Measurements from ENCODE around the gene CETN1.

Gene CETN1

GRCh38 chr18:580154-580553 lies at the start of gene CETN1:
CETN1 (plus strand) TSS chr18:580380; CDS start chr18:580409, 29 bp downstream.
- DNase-seq = no peak

GRCh38 chr18:532018-532417 lies 48.2 kb upstream of the CETN1 start:
- DNase-seq = no peak

DNA sequence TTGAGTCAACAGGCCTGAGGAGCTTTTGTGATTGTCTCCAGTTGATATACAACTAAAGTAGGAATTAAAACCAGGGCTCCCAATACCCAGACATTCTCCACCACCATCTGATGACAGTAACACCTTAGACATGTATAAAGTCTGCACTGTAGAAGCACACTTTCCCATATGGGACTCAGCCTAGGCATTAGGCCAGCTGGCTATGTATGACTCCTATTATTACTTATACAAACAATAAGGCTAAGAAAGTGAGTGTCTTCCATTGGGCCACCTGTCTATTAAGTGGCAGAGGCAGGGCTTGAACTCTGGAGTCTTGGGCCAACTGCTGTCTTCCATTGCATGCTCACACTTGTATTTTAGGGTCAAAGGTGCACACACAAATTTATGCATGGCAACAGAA lies 47.5 kb upstream of the CETN1 start:
- DNase-seq = no peak

GRCh38 chr18:533995-534601 lies 46.1 kb upstream of the CETN1 start:
- no peak for DNase-seq

GRCh38 chr18:543447-544078 lies 36.6 kb upstream of the CETN1 start:
- DNase-seq = no peak

- DNase-seq = no peak
These were observed 30.2 kb upstream of the CETN1 start for GRCh38 chr18:549967-550366.

DNA sequence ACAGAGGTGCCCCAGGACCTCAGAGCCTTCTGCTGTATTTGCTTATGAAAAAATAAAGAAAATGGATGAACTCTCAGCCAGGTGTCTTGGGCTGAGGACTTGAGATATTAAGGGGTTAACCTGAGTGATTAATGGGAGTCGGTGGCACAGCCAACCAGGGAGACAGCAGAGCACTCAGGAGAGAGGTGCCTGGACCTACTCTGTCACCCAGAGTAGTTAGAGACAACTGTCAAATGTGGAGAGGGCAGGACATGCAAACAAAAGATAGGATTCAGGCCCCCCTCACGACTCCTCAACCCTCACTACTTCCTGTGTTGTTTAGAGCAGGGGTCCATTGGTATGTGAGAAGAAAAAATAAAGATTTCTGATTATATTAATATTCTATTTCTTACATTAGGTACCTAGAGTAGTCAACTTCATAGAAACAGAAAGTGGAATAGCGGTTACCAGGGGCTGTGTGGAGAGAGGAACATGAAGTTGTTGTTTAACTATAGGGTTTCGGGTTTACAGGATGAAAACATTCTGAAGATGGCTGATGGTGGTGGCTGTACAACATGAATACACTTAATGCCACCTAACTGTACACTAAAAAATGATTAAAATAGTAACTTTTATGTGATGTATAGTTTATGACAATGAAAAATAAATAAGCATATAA lies 28.6 kb upstream of the CETN1 start:
- no peak for DNase-seq

DNA sequence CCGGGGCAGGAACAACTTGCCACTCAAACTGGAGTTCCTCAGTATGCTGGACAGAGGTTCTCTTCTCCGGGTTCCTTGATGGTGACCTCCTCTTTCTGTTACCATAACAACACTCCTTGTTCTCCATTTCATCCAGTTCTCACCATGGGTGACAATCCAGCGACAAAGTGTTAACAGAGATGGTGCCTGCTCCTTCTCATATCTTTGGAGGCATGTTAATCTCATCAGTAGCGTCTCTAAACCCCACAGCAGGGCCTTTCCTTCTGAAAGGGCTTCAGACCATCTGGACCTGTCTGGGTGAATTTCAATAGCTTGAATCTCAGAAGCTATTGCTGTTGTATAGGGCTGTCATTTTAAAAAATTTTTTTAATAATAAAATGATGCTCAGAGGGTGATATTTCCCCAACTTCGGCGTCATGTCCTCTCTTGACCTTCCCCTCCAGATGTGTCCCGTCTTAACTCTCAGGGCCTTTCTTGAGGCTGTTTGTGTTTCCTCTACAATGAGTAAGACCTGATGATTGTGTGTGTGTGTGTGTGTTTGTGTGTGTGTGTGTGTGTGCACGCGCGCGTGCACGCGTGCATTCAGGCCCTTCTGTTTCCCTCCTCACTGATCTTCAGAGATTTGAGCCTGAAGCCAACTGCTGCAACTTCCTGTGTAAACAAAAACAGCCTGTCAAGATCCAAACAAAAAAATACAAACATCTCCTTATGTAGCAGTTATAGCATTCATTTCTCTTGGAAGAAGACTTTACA lies 24.3 kb upstream of the CETN1 start:
- DNase-seq = no peak

DNA sequence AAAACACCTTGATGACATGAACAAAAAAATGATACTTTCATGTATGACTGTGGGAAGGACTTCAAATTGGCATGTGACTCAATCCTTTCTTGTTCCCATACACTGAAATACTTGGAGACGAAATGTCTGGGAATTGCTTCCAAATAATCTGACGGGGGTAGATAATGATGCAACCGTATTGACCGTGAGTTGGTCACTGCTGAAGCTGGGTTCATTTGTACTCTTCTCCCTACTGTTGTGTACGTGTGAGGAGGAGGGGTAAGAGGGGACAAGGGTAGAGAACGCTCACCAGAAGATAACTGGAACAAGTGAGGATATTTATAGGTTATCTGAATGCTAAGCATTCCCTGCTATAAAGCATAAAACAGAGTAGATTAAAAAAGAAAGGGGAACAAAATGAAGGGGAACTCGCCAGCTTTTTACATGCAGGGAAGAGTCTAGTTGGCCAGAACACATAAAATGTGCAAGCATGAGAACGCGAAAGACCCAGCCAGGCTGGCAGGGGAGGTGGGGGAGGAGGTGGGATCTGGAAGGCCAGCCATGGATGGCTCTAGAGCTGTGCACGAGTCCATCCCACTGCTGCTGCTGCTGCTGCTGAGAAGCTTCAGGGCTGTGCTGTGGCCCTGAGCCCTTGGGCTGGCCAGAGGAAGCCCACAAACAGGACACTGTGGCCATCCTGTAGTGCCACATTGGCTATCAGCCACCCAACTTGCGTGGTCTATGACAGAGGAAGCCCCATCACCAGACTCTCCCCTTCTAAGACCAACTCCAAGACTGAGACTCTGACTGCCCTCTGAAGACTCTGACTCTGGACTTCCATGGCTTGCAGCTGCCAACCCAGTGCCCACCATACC lies 15.2 kb upstream of the CETN1 start:
- no peak for DNase-seq

DNA sequence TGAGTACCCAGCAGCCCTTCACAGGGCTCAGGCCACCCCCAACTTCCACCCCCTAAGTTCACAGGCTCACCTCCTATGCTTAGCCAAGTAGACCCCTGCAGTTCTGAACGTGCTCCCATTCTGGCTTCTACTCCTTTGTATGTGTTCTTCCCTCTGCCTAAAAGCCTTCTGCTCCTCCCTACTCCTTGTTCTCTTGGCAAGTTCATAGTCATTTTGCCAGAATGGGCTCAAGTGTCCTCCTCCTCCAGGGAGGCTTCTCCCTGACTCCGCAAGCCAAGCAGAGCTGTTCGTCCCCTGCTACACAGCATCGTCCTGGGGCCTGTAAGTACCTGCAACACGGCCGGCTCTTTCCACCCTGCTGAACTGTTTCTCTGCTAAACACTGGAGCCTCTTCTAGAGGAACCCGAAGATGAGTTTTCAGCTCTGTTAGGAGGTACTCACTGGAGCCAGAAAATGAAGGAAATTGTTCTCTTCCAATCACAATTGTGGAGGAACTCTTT lies 14.6 kb upstream of the CETN1 start:
- no peak for DNase-seq

DNA sequence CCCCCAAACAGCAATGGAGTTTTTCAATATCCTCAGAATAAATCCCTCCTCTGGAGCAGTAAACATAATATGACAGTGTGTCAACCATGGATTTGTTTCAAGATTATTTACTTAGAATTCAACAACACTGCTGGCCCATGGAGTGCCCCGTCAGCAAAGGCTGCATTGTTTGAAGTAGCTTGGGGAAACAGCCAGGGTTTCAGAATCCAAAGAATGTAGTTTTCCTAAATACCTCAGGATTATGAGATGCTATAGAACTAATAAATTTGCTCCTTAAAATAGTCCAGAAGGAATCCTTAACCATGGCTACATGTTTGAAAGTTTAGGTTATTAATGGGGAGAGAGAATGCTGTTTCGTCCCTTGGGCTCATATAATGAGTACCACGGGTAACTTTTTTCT lies 13.1 kb upstream of the CETN1 start:
- DNase-seq = no peak

- DNase-seq = no peak
These were observed 11.4 kb upstream of the CETN1 start for GRCh38 chr18:568731-569130.

- no peak for DNase-seq
These were observed 9.9 kb upstream of the CETN1 start for GRCh38 chr18:570256-570655.

DNA sequence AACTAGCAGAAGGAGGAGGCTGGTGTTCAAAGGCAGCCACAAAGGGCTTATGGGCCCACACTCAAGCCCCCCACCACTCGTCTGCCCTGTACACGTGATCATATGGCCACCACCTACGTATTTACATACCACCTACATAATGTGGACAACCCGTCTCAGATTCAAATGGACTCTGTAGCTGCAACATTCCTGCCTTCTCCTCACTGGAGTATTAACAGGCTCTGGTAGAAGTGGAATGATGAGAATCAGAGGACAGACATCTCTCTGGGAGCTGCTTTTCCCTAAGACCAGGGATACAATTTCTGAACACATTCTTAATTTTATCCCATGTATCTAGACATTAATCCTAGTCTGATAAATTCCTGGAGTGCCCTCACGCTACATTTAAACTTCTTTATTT lies 9.5 kb upstream of the CETN1 start:
- no peak for DNase-seq

DNA sequence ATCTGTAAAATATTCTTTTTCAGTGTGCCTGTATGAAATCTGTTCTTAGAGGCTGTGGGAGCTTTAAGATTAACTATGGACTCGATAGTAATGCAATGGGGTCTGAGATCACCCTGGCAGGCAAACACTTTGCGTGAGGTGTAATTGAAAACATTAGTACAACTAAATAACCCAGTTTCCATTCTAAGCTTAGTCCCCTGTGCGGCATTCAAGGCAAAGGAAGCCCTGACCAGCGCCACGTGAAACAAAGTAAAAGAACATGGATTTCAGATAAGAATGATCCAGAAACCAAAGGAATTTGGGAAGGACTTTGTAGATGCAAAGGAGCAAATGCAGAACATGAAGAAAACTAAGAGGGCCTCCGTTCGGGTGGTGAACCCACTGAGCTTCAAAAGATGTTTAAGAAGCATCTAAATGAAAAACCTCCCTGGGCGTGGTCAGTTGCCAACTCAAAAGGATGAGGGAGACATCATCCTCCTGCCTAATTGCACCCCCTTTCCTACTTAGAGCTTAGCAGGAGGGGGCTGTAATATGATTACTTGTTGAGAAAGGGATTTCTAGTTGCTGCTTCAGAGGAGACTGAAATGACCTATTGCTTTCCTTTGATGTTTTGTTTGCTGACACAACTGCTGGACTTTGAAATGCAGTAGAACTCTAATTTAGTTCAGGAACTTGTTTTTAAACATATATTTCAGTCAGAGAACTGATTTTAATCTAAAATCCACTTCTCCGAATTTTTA lies 7.9 kb upstream of the CETN1 start:
- no peak for DNase-seq

- DNase-seq = no peak
These were observed 7.3 kb upstream of the CETN1 start for GRCh38 chr18:572831-573289.

GRCh38 chr18:573385-573784 lies 6.8 kb upstream of the CETN1 start:
- DNase-seq = no peak

- no peak for DNase-seq
These were observed 5.9 kb upstream of the CETN1 start for GRCh38 chr18:574149-574860.

GRCh38 chr18:574865-575645 lies 5.1 kb upstream of the CETN1 start:
- no peak for DNase-seq

- no peak for DNase-seq
These were observed 3.3 kb upstream of the CETN1 start for GRCh38 chr18:576924-577323.
